ENCODE results near the gene IGFBP5.
A peak's percentile ranks its signal among the peaks of the same experiment; 100 is the strongest.

IGFBP5 gene

DNA sequence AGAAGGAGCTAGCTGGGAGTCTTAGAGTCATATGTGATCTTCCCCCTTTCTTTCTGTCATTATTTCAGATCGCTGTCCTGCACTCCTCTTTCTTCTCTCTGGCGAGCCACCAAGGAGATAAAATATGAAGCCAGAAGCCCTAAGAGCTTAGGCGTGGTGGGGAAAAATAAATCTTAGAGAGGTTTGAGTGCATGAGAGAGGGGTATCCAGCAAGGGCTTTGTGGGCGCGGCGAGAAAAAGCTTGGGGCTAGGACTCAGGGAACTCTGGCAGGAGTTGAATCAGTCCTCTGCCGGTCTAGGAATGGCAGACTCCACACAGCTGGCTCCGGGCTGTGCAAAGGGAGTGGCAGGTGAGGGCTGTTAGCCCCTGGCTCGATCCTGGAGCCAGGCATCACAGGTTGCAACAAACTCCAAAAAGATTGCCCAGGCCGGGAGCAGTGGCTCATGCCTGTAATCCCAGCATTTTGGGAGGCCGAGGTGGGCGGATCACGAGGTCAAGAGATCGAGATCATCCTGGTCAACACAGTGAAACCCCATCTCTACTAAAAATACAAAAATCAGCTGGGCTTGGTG is 20.1 kb upstream of the IGFBP5 start:
- no peak for DNase-seq

GRCh38 chr2:216714376-216714775 is 19.0 kb upstream of the IGFBP5 start:
- DNase-seq = no peak

DNA sequence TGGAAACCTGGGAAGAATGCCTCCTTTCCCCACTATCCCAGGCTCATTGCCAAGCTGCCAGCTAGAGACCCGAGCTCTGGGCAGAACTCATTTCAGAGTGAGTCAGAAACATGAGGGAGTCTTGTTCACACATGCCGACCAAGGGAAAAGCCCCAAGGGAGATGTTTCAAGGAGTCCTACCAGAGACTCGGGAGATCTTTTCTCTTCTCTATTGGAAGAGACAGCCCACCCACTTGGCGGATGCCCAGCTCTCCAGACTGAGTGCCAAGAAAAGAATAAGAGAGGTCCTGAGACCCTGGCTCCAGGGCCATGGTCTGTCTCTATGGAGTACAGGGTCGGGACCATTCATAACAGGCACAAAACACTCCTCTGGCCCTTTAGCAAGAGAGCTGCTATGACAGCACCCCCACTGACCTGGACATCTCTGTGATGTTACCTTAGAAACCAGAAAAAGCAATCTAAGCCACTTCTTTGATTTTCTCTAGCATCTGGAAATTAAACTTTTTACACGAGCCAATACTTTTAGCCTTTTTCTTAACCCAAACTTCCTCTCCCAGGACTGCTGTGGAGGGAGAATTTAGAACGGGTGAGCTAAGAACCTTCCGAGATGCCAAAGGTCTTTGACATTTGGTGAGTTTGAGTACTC is 18.5 kb upstream of the IGFBP5 start:
- no peak for DNase-seq

DNA sequence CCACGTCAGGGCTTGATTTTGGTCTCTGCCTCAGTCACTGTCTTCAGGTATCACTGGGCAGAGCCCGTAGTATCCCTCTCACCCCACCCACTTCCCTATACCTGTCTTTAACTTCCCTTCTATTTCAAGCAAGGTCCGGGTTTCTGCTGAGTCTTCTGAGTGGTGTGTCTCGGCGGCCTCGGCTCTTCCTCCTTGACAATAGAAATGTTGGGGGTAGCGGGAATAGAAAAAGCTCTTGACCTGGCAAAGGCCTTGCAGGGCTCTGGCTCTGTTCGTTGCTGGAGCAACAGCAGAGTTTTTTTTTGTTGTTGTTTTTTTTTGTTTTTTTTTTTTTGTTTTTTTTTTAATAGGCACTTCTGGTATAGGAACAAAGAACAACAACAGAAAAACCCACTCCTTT is 16.0 kb upstream of the IGFBP5 start:
- DNase-seq = no peak

- DNase-seq = no peak
Observed at GRCh38 chr2:216710551-216711301, 15.4 kb upstream of the IGFBP5 start.

- DNase-seq = no peak
Observed at GRCh38 chr2:216702756-216703155, 7.4 kb upstream of the IGFBP5 start.

DNA sequence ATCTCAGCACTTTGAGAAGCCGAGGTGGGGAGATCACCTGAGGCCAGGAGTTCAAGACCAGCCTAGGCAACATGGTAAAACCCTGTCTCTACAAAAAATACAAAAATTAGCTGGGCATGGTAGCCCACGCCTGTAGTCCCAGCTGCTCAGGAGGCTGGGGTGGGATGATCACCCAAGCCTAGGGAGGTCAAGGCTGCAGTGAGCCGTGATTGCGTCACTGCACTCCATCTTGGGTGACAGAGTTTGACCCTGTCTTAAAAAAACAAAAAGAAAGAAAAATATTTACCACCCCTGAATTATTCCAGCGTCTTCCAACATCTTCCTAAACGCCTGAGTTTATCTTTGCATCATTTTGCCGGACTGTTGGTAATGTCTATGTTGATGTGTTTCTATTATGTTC is 6.2 kb upstream of the IGFBP5 start:
- no peak for DNase-seq

DNA sequence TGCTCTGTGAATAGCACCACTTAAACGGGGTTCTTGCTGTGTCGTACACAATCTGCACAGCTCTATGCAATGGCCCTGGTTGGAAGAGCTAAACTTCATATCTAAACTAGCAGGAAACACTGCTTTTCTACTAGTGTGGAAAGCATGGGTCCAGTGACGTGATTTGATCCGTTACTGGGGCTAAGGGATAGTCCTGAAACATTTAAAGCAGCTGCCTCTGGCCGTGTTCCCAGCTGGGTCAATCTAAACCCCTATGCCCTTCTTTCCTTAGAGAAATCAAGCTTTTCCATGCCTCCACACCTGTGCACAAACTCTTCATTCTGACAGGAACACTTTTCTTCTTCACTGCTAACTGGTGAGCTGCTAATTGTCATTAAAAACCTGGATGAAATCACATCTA is 5.4 kb upstream of the IGFBP5 start:
- DNase-seq = no peak

DNA sequence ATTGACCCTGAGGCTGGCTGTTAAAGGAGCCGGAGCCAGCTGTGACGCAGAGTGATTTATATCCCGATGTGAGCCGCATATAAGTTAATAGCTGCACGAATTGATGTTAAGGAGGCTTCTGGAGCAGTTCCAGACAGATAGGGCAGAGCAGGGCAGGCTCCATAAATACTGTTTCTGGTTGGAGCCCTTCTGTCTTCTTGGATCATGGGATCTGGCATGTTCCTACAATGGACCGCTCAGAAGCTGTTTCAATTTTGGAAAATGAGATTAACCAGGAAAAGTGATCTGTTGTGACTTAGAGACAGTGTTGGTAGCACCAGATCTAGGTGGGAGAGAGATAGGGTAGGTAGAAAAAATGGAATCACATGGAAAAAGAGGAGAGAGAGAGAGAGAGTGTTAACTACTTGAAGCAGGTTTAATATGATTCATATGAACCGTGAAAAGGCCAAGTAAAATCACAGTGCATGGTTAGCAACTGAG is 4.8 kb upstream of the IGFBP5 start:
- peak; percentile 44 for DNase-seq

DNA sequence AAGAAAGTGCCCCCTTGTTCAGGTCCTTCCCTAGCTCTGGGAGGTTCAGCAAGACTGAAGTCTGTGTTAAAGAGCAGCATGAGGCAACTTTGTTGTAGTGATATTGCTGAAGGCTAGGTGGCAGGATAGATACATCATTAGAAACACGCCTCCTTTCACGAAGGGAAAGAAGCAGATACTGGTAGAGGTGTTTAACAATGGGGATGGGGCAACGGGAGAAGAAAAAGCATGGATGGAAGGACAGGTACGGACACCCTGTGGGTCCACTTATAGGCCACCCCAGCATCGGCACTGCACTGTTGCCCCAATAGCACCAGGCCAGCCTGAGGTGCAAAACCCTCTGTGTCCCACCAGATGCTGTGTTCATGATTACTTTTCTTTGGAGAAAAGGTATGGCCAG is 3.5 kb upstream of the IGFBP5 start:
- peak; percentile 65 for DNase-seq

DNA sequence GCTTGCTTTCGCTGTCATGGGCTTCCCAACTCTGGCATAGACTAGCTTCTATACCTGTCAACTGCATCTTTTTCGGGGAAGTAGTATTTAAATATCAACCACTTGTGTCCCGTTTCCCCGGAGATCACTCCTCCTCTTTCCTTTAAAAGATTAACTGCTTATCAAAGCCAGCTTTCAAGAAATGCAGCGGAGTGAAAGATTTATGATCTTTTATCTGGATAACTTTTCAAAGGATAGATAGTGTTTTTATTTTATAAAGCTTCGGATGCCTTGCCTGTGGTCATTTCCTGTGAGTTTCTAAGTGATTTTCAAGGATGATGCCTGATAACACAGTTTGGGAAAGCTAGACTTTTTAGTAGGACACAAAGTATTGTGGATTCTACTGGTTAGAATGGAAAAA is 2.9 kb upstream of the IGFBP5 start:
- no peak for DNase-seq

DNA sequence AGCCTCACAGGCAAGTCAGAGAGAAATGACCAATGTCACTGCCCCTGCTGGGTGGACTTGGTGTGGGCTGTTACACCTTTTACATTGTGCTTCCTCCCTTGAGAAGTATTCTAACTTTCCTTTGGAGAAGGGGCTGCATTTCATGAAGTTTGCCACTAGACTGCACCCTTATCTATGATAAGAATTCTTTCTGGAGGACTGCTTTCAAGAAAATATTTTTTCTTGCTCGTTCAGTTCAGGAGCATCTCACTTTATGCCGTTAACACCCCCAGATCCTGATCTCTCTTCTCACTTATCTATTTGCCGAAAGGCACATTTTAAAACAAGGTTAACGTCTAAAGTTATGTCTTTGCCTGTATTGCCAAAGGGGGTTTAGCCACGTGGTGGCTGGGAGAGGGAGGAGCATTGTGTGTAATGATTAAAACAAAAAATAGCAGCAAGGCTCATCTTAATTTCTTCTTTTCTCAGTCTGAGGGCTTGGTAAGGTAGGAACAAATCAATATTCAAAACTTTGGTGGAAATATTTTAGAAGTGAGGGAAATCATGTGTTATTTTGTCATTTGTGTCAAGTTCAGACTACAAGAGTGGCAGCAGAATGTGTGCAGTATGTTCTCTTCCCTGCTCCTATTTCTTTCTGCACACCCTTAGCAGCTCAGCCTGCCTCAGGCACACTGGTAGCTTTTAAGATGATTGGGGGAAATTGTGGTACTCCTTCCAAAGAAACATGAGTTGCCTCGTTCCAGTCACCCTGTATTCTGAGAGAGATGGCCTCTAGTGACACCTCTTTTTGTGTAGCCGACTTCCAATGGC is 1.6 kb upstream of the IGFBP5 start:
- peak; percentile 56 for DNase-seq

DNA sequence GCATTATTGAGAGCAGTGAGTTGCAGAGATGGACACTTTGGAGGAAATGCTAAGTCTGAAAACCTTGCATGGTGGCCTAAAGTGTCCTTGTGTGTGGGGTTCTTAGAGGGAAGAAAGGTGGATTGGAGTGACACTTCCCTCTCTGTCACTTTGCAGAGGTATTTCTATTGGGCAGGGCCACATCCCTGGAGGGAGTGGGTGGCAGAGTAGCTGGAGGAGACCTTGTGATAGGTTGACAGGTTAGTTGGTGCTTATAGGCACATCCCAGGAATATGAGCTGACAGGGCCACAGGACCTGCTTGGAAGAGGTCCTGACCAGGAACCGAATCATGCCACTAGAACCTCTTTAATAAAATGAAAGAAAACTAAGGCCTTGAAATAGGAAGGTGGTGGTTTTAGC is 972 bp upstream of the IGFBP5 start:
- DNase-seq = peak; percentile 46

DNA sequence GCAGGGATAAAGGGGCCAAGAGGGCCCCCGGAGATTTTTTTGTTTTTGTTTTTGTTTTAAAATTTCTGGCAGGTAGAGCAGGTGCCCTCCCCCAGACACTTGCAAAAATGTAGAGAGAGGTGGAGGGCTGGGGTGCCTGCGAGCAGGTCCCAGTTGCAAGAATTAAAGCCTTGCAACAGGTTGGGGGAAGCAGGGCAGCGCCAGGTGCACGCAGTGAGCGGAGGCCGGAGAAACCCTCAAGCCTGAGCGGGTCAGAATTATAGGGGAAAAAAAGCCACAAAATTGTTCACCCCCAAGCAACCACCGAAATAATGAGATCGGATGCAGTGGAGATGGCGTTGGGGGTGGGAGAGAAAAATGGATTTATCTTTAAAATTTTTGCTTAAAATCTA is 527 bp downstream of the IGFBP5 start:
- DNase-seq = no peak

DNA sequence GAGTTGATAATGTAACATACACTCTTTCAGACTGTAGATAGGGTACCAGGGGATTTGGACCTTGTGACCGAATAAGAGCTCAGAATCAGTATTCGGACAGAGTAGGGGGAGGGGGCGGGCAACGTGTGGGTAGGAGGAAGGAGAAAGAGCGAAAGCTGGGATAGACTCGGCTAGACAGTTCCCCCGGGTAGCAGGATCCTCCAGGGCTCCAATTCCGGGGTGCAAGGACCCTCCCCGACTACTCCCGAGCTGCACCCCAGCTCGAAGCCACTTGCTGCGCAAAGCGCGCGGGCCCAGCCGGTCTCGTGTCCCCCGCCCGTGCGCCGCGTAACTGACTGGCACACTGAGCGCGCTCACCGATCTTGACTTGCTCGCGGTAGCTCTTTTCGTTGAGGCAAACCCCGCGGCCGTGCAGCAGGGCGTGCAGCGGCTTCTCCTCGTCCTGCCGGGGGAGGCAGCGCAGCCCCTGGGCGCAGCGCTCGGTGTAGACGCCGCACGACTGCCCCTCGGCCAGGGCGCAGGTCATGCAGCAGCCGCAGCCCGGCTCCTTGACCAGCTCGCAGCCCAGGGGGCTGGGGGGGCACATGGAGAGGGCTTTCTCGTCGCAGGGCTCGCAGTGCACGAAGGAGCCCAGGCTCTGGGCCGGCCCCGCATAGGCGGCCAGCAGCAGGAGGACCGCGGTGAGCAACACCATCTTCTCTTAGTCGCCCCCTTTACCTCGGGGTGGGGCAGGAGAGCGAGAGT is 1.1 kb downstream of the IGFBP5 start:
- peak; percentile 83 for DNase-seq

GRCh38 chr2:216693414-216694080 is 1.8 kb downstream of the IGFBP5 start:
- no peak for DNase-seq

DNA sequence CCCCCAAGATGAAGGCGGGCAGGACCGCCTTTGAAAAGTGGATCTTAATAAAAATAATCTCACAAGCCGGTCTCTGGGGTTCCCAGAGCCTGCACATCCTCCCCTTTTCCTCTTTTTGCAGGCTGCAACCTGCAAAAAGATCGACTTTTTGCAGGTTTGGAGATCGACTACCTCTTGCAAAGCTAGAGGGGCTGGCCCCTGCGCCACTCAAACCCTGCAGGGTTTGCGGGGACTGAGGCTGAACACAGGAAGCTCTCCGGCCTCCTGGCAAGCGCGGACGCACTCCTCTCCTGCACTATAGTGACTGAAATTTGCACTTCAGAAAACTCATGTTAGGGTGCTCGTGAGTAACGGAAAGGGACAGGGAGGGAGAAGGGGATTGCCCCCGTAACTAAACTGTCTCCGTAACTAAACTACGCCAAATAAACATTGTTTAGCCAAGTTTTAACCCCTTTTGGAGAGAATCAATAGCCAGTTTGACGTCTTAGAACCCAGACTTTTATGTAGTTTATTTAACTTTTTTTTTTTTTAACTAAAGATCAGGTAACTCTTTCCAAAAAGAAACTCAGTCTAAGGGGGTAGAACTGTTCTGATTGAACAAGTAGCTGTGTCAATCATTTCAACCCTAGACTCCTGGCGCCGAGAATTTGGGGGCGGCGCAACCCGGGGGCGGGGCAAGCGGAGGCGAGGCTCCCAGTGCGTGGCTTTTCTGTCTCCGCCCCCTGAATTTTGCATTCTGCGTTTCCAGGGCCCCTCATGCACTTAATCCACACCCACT is 2.5 kb downstream of the IGFBP5 start:
- no peak for DNase-seq

DNA sequence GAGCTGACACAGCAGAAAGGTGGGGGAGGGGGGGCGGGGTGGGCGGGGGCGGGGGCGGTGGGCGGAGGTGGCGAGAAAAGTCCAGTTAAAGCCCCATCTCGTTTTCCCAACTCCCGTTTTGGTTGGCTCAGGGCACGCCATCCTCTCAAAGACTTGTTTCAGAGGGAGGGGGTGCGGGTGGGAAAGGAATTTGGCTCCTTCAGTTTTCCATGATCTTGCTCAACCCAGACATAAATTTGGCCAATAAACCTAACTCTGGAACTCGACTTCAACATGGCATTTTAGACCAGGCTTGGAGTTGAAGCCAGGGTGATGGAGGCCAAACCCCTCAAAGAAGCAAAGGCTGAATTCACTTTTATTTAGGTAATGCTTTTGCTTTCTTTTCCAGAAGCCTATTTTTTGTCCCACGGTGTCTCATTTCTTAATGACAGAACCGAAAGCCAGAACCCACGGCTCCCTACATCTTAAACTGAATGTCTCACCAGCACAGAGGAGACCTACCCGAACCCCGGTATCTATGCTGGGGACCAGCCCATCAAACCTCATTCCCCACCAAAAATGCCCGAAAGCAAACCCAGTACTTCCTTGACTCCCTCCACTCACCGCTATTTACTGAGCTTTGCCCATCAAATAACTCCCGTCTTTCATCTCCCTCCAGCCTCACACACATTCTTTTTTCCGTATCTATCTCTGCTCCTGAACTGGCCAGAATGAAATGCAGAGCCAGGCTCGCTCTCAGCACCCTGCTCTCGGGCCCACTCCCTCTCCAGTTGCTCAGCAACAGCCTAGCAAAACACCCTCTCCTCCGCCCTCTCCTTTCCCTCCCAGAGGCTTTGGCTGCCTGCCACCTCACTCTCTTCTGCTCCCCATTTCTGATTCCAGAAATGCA is 4.3 kb downstream of the IGFBP5 start:
- peak; percentile 66 for DNase-seq

GRCh38 chr2:216690456-216690852 is 4.9 kb downstream of the IGFBP5 start:
- no peak for DNase-seq

DNA sequence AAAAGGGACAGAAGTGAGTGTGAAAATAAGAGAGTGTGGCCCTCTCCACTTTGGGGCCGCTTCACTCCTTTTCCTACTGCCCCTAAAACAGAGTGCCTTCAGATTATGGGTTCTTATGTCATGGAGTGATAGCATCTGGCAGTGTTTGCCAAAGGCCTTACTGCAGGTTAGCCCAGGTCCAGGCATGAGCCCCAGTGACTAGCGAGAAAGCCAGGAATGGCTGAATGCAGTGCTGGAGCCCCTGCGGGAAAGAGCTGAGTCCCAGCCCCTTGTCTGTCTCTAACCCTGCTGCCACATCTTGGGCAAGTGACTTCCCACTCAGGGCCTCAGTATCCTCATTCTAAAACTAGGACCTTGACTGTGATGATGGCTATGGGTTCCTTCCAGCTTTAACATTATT is 6.0 kb downstream of the IGFBP5 start:
- no peak for DNase-seq
